A673 (cell line): ENCODE measurements around the gene MXRA7.

ENCODE experiments used
- EZH2 ChIP-seq: fragments of 200-600 bp; sonication (generic); IDR thresholded peaks from 2 replicates; pipeline ENCODE4 v1.6.1; 2017; ENCODE audit warnings: borderline replicate concordance, low read depth, mild to moderate bottlenecking, mixed read lengths, antibody characterized with exemption, low read length; ENCODE audit not compliant: poor library complexity, severe bottlenecking
- TF ChIP-seq, protein P1 (sequence below): fragments of 300-800, 200-600 bp; sonication (generic); conservative IDR thresholded peaks from 2 replicates; pipeline ENCODE4 v1.5.1; 2017; ENCODE audit warnings: low read depth, mild to moderate bottlenecking, antibody characterized with exemption, low read length, moderate library complexity, mixed read lengths

DNA sequence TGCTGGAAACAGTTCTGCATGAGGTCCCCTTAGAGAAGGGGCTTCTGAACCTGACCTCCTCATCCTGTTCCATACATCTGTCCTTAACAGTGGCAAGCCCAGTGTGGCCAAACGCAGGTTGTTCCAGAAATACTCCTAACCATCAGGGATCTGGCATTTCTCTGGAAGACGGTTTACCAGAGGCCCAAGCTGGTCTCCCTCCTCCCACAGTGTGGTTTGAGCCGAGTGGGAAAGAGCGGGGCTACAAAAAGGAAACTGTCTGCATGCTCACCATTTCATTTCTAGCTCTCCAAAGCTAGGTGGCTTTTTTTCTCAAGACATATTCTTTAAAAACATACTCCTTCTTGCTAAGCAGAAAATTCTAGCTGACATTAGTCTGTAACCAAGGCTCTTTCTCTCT lies 6.0 kb downstream of the MXRA7 start:
- TF ChIP-seq, protein P1, sequence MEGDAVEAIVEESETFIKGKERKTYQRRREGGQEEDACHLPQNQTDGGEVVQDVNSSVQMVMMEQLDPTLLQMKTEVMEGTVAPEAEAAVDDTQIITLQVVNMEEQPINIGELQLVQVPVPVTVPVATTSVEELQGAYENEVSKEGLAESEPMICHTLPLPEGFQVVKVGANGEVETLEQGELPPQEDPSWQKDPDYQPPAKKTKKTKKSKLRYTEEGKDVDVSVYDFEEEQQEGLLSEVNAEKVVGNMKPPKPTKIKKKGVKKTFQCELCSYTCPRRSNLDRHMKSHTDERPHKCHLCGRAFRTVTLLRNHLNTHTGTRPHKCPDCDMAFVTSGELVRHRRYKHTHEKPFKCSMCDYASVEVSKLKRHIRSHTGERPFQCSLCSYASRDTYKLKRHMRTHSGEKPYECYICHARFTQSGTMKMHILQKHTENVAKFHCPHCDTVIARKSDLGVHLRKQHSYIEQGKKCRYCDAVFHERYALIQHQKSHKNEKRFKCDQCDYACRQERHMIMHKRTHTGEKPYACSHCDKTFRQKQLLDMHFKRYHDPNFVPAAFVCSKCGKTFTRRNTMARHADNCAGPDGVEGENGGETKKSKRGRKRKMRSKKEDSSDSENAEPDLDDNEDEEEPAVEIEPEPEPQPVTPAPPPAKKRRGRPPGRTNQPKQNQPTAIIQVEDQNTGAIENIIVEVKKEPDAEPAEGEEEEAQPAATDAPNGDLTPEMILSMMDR = no peak
- TF ChIP-seq EZH2 = no peak
